H9 (cell line): ENCODE data around the gene LYSMD2. TPM values are rescaled to one million over a fixed set of nuclear protein-coding genes. Genes with fewer than 3 reads are reported as not detected.

ENCODE experiments used
- DNase-seq: peaks from one replicate; pipeline ENCODE4 v3.0.0-alpha.2; 2017
- H2AFZ ChIP-seq: one replicate; pipeline ENCODE4 v1.6.1; 2013; ENCODE audit warnings: mild to moderate bottlenecking, low read length, control low read depth, moderate library complexity
- H2AK5ac ChIP-seq: 2 replicates; pipeline ENCODE4 v1.6.1; 2013; ENCODE audit warnings: low read length, control low read depth, mixed read lengths; ENCODE audit not compliant: insufficient read length
- H2BK120ac ChIP-seq: one replicate; pipeline ENCODE4 v1.6.1; 2013; ENCODE audit warnings: low read depth, mild to moderate bottlenecking, low read length, control low read depth, inconsistent platforms; ENCODE audit not compliant: poor library complexity, severe bottlenecking
- H2BK12ac ChIP-seq: 2 replicates; pipeline ENCODE4 v1.6.1; 2013; ENCODE audit warnings: low read length, control low read depth, mixed read lengths, low read depth; ENCODE audit not compliant: insufficient read length
- H2BK15ac ChIP-seq: 2 replicates; pipeline ENCODE4 v1.6.1; 2013; ENCODE audit warnings: low read depth, low read length, control low read depth
- H2BK20ac ChIP-seq: one replicate; pipeline ENCODE4 v1.6.1; 2013; ENCODE audit warnings: low read depth, mild to moderate bottlenecking, low read length, control low read depth, inconsistent platforms; ENCODE audit not compliant: poor library complexity, severe bottlenecking
- H2BK5ac ChIP-seq: 2 replicates; pipeline ENCODE4 v1.6.1; 2013; ENCODE audit warnings: low read length, control low read depth, mixed read lengths; ENCODE audit not compliant: insufficient read length
- H3K14ac ChIP-seq: 2 replicates; pipeline ENCODE4 v1.6.1; 2013; ENCODE audit warnings: low read length, control low read depth; ENCODE audit not compliant: insufficient read depth
- H3K18ac ChIP-seq: 2 replicates; pipeline ENCODE4 v1.6.1; 2013; ENCODE audit warnings: low read depth, mild to moderate bottlenecking, mixed read lengths, low read length, control low read depth; ENCODE audit not compliant: insufficient read length
- H3K23ac ChIP-seq: 2 replicates; pipeline ENCODE4 v1.6.1; 2013; ENCODE audit warnings: low read length, control low read depth, mixed read lengths, low read depth; ENCODE audit not compliant: insufficient read length
- H3K23me2 ChIP-seq: 2 replicates; pipeline ENCODE4 v1.6.1; 2013; ENCODE audit warnings: low read depth, mild to moderate bottlenecking, mixed read lengths, low read length, control low read depth; ENCODE audit not compliant: insufficient read length, poor library complexity, severe bottlenecking
- H3K27ac ChIP-seq: 2 replicates; pipeline ENCODE4 v1.5.1; 2013; ENCODE audit warnings: low read length, control low read depth, mixed read lengths, low read depth; ENCODE audit not compliant: insufficient read length
- H3K27me3 ChIP-seq: 2 replicates; pipeline ENCODE4 v1.6.1; 2013; ENCODE audit warnings: low read length, control low read depth, inconsistent platforms; ENCODE audit not compliant: insufficient read depth
- H3K4ac ChIP-seq: 2 replicates; pipeline ENCODE4 v1.6.1; 2013; ENCODE audit warnings: low read depth, mild to moderate bottlenecking, control low read depth, inconsistent platforms, low read length, moderate library complexity
- H3K4me1 ChIP-seq: 2 replicates; pipeline ENCODE4 v1.6.1; 2013; ENCODE audit warnings: low read length, control low read depth, inconsistent platforms; ENCODE audit not compliant: insufficient read depth
- H3K4me2 ChIP-seq: 2 replicates; pipeline ENCODE4 v1.6.1; 2013; ENCODE audit warnings: low read length, control low read depth, mixed read lengths; ENCODE audit not compliant: insufficient read length, insufficient read depth
- H3K56ac ChIP-seq: 2 replicates; pipeline ENCODE4 v1.6.1; 2013; ENCODE audit warnings: low read depth, mild to moderate bottlenecking, mixed read lengths, low read length, control low read depth; ENCODE audit not compliant: insufficient read length
- H3K79me1 ChIP-seq: 2 replicates; pipeline ENCODE4 v1.6.1; 2013; ENCODE audit warnings: low read depth, mild to moderate bottlenecking, moderate library complexity, low read length, control low read depth, inconsistent platforms; ENCODE audit not compliant: insufficient read depth, poor library complexity, severe bottlenecking
- H3K79me2 ChIP-seq: 2 replicates; pipeline ENCODE4 v1.6.1; 2013; ENCODE audit warnings: low read length, control low read depth, inconsistent platforms; ENCODE audit not compliant: insufficient read depth
- H3K9ac ChIP-seq: 2 replicates; pipeline ENCODE4 v1.6.1; 2013; ENCODE audit warnings: low read length, control low read depth, mixed read lengths; ENCODE audit not compliant: insufficient read length; ENCODE audit errors: extremely low read depth
- H3K9me3 ChIP-seq: one replicate; pipeline ENCODE4 v1.6.1; 2013; ENCODE audit warnings: low read depth, low read length, inconsistent platforms; ENCODE audit not compliant: control insufficient read depth
- H3T11ph ChIP-seq: one replicate; pipeline ENCODE4 v1.6.1; 2013; ENCODE audit warnings: mild to moderate bottlenecking, low read length, control low read depth, inconsistent platforms
- H4K20me1 ChIP-seq: one replicate; pipeline ENCODE4 v1.6.1; 2013; ENCODE audit not compliant: control insufficient read depth, insufficient read length, insufficient read depth
- H4K5ac ChIP-seq: 2 replicates; pipeline ENCODE4 v1.6.1; 2013; ENCODE audit warnings: low read depth, mild to moderate bottlenecking, mixed read lengths, low read length, control low read depth; ENCODE audit not compliant: insufficient read length
- H4K8ac ChIP-seq: replicated peaks from 2 replicates; pipeline ENCODE4 v1.6.1; 2013; ENCODE audit warnings: low read length, control low read depth, mixed read lengths, low read depth; ENCODE audit not compliant: insufficient read length
- H4K91ac ChIP-seq: 2 replicates; pipeline ENCODE4 v1.6.1; 2013; ENCODE audit warnings: low read depth, mild to moderate bottlenecking, moderate library complexity, mixed read lengths, low read length, control low read depth; ENCODE audit not compliant: insufficient read length
- H3K27ac Mint-ChIP-seq, 3 experiments: 2 replicates in 2 of 3; 3 replicates in 1 of 3; pipeline ENCODE4 v1.8.0; 2020 to 2021; ENCODE audit warnings: mixed read lengths in 3 of 3, mild to moderate bottlenecking in 1 of 3, moderate library complexity in 1 of 3
- H3K27me3 Mint-ChIP-seq: 2 replicates; pipeline ENCODE4 v1.8.0; 2021; ENCODE audit warnings: low read depth, mild to moderate bottlenecking, moderate library complexity, mixed read lengths
- H3K36me3 Mint-ChIP-seq, 3 experiments: 2 replicates in 2 of 3; 3 replicates in 1 of 3; pipeline ENCODE4 v1.8.0; 2020 to 2021; ENCODE audit warnings: low read depth in 3 of 3, mixed read lengths in 3 of 3; ENCODE audit not compliant: insufficient read depth in 1 of 3
- H3K4me1 Mint-ChIP-seq, 2 experiments: 2 replicates each; pipeline ENCODE4 v1.8.0; 2020; ENCODE audit warnings: mixed read lengths in 2 of 2
- H3K4me3 Mint-ChIP-seq, 2 experiments: 2 replicates in 1 of 2; 3 replicates in 1 of 2; pipeline ENCODE4 v1.8.0; 2020 to 2021; ENCODE audit warnings: mild to moderate bottlenecking in 2 of 2, mixed read lengths in 2 of 2, moderate library complexity in 1 of 2
- H3K9me3 Mint-ChIP-seq, 2 experiments: 2 replicates in 1 of 2; 3 replicates in 1 of 2; pipeline ENCODE4 v1.8.0; 2020; ENCODE audit warnings: mild to moderate bottlenecking in 2 of 2, mixed read lengths in 2 of 2, moderate library complexity in 1 of 2
- CTCF ChIP-seq: fragments of 200-600 bp; sonication (generic); conservative IDR thresholded peaks from 3 replicates; pipeline ENCODE4 v1.8.0; 2021; ENCODE audit warnings: antibody characterized with exemption, mild to moderate bottlenecking
- WGBS: extraction: QIAGEN DNeasy Blood & Tissue Kit; methylation state at CpG from one replicate; pipeline ENCODE4 v1.1.7; 2013; ENCODE audit warnings: missing lambda C conversion rate, low lambda C conversion rate, mixed read lengths; ENCODE audit not compliant: insufficient read length; ENCODE audit errors: extremely low coverage; 5-methylcytosine and 5-hydroxymethylcytosine counted together
- total RNA-seq: library from RNA; stranded (reverse); gene quantifications from 2 replicates; pipeline ENCODE4 v1.2.1, GENCODE V29; 2021

LYSMD2 gene
- total RNA-seq, 1 experiment from 2014 or later: 3.9 TPM

DNA sequence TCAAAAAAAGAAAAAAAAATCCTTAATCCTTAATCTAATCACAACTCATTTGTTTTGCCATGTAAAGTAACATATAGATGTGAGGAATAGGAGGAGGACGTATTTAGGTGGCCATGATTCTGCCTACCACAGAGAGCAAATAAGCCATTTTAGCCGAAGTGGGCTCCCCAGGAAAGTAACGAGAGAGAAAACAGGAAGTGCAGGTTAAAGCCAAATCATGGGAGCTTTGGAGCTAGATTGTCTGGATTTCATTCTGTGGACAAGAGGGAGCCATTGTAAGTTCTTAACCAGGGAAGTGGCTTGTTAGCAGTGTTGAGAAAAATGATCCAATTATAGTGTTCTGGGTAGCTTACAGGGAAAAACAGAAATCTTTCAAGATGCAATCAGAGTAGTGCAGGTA lies 23.4 kb upstream of the LYSMD2 start:
- H3K9ac ChIP-seq: no peak overlapping the region
- no peak overlapping the region for H3T11ph ChIP-seq
- no peak overlapping the region for H2BK5ac ChIP-seq
- H3K18ac ChIP-seq: no peak overlapping the region
- no peak overlapping the region for H4K5ac ChIP-seq
- no peaks in the 10 kb centered on the region for H3K79me1 ChIP-seq
- Mint-ChIP-seq H3K4me3 (no peak overlapping the region), H3K9me3 (peaks cover 2 to 3% of the 10 kb centered on the region in 2 experiments; a peak in 3 of 5 replicates), H3K27ac (no peak overlapping the region), H3K27me3 (peaks cover 6% of the 10 kb centered on the region; the same call in 1 of the 2 replicates), H3K36me3 (0 out of 7 replicates have a peak, but pooled peaks cover 0 to 2% (median 0%) of the 10 kb centered on the region in 3 experiments), H3K4me1 (peaks cover 10% of the 10 kb centered on the region in 2 experiments)
- H3K56ac ChIP-seq: no peak overlapping the region
- H3K23ac ChIP-seq: no peak overlapping the region
- H4K20me1 ChIP-seq: no peaks in the 10 kb centered on the region
- no peak overlapping the region for H2BK15ac ChIP-seq
- no peaks in the 10 kb centered on the region for H3K27me3 ChIP-seq
- H3K79me2 ChIP-seq: no peaks in the 10 kb centered on the region
- H3K27ac ChIP-seq: no peak overlapping the region
- H4K8ac ChIP-seq: no peak overlapping the region
- no peak for DNase-seq
- no peak overlapping the region for H4K91ac ChIP-seq
- H3K4me2 ChIP-seq: no peak overlapping the region
- H3K23me2 ChIP-seq: no peaks in the 10 kb centered on the region
- H3K4ac ChIP-seq: no peak overlapping the region
- peaks cover 3% of the 10 kb centered on the region; the same call in 1 of the 2 replicates for H3K4me1 ChIP-seq
- H2BK120ac ChIP-seq: no peak overlapping the region
- no CpG with 5 or more reads among the region's 3 CpGs for WGBS
- no peak overlapping the region for H2BK12ac ChIP-seq
- H2BK20ac ChIP-seq: no peak overlapping the region
- no peak overlapping the region for H2AFZ ChIP-seq
- H3K14ac ChIP-seq: no peak overlapping the region
- TF ChIP-seq CTCF: no peak
- no peaks in the 10 kb centered on the region for H3K9me3 ChIP-seq
- H2AK5ac ChIP-seq: no peak overlapping the region
